Measurements from ENCODE around the gene NATD1.
"Not testable (repeated sequence)": the region's sequence is repeated elsewhere in the genome, so short reads cannot be mapped to it uniquely, and the experiment has no call there.

DNA sequence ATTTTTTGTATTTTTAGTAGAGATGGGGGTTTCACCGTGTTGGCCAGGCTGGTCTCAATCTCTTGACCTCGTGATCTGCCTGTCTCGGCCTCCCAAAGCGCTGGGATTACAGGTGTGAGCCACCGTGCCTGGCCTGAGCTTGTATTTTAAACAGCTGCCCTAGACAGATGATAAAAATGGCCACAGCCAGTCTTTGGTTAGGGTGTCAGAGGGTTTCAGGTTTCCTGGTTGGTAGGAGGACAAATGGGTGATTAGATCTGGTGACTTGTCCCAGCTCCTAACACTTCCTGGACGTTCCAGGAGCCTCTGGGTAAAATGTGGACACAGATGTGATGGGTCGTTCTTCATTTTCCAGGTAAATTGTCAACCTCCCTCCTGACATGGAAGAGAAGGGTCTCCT is 60.8 kb downstream of the NATD1 start:
- TF ChIP-seq POLR2AphosphoS5 (IDR thresholded peaks at IDR 0.05; ENCODE audit: low read depth); EZH2 (IDR thresholded peaks at IDR 0.05; ENCODE audit: low read depth, unreplicated experiment); ZNF114 (CRISPR knock-in tag; IDR thresholded peaks at IDR 0.05); CREB1 (CRISPR knock-in tag; IDR thresholded peaks at IDR 0.05; ENCODE audit: low read depth); NANOG (IDR thresholded peaks at IDR 0.05; ENCODE audit: borderline replicate concordance); STAT1 (IDR thresholded peaks at IDR 0.05; ENCODE audit: unreplicated experiment): not testable (repeated sequence)
- TF ChIP-seq, protein P1, sequence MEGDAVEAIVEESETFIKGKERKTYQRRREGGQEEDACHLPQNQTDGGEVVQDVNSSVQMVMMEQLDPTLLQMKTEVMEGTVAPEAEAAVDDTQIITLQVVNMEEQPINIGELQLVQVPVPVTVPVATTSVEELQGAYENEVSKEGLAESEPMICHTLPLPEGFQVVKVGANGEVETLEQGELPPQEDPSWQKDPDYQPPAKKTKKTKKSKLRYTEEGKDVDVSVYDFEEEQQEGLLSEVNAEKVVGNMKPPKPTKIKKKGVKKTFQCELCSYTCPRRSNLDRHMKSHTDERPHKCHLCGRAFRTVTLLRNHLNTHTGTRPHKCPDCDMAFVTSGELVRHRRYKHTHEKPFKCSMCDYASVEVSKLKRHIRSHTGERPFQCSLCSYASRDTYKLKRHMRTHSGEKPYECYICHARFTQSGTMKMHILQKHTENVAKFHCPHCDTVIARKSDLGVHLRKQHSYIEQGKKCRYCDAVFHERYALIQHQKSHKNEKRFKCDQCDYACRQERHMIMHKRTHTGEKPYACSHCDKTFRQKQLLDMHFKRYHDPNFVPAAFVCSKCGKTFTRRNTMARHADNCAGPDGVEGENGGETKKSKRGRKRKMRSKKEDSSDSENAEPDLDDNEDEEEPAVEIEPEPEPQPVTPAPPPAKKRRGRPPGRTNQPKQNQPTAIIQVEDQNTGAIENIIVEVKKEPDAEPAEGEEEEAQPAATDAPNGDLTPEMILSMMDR (conservative IDR thresholded peaks at IDR 0.05; ENCODE audit: low read depth in 2 of 2), result not testable (repeated sequence)

Data from GM23338 (cell line).